GM18951 (cell line): Measurements from ENCODE around the gene SCP2D1.

Experiments used
- POLR2A ChIP-seq: IDR thresholded peaks from 4 replicates; pipeline ENCODE4 v1.6.1; 2011; ENCODE audit warnings: mild to moderate bottlenecking; ENCODE audit not compliant: insufficient read length, insufficient read depth; ENCODE audit errors: extremely low read depth
- in situ Hi-C: fragments of 300-500 bp; cut with MboI; formaldehyde crosslinking; loops from one replicate; pipeline ENCODE4 v1.12.0; 2022; ENCODE audit warnings: low sequenced_read_pairs, mixed read lengths, inconsistent platforms; ENCODE audit not compliant: unreplicated experiment

The SCP2D1 gene

GRCh38 chr20:18796282-18796833 lies 17.2 kb upstream of the SCP2D1 start:
- in situ Hi-C loops = no loop called here

DNA sequence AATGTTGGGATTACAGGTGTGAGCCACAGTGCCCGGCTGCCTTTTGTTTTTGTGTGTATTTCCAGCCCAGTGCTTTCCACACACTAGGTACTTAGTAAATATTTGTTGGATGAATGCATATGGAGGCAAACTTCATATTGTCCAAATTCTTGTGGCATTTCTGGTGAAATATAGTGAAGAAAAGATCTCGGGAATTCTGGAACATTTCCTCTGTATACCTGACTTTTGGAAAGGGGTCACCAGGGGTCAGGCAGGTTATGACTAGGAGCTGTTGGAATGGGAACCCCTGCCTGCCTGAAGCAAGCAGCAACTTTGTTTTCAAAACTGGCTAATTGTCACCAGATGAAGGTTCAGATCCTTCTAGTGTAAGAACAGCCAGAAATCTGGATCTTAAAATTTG lies 12.1 kb upstream of the SCP2D1 start:
- TF ChIP-seq POLR2A = no peak
- in situ Hi-C loops = no loop called here

More at GRCh38 chr20:18796282-18796833, 17.2 kb upstream of the SCP2D1 start:
- no peak for TF ChIP-seq POLR2A

DNA sequence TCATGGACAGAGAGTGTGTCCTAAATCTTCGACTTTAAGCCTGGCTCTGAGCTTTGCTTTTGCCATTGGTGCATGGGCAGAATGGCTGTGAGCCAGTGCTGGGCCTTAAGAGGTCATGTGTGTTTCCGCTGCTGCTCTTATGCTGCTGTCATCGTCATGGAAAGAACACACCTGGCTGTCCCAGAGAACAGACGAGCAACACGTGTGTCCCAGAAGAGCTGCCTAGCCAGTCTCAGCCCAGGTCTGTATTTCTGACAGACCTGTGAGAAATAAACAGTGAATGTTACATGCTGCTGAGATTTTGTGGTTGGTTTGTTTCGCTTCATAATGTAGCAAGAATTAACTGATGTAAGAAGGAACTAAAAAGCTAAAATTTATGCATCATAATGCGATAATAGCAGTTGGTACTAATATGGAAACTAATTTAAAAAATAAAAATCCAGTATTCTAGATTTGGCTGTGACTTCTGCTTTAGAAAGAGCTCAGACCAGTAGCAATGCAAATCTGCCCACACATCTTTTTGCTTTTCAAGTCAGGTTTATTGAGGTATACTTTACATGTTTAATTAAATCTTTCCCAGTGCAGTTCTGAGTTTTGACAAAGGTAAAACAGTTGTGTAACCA lies 11.5 kb upstream of the SCP2D1 start:
- in situ Hi-C loops = no loop called here
- TF ChIP-seq POLR2A = no peak

- TF ChIP-seq POLR2A = no peak
- in situ Hi-C loops = no loop called here
These were observed 7.7 kb upstream of the SCP2D1 start for GRCh38 chr20:18805881-18806280.

DNA sequence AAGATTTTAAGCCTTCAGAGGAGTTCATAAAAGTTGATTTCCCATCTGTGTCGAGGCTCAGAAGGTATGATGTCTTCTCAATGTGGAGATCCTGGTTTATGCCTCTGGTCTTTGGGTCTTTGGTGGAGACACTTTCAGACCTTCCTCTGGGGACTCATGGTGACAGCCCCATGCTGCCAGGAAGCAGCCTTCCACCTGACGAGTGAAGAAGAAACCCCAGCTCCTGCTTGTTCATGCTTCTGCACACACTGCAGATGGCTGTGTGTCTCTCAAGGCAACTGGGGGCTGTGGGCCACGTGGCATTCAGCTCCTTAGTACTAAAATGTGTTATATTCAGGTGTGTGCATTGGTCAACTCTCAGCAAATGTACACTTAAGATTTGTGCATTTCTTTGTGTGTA lies 4.9 kb upstream of the SCP2D1 start:
- in situ Hi-C loops = no loop called here
- TF ChIP-seq POLR2A = no peak

GRCh38 chr20:18811186-18811585 lies 2.4 kb upstream of the SCP2D1 start:
- TF ChIP-seq POLR2A = no peak
- in situ Hi-C loops = no loop called here

DNA sequence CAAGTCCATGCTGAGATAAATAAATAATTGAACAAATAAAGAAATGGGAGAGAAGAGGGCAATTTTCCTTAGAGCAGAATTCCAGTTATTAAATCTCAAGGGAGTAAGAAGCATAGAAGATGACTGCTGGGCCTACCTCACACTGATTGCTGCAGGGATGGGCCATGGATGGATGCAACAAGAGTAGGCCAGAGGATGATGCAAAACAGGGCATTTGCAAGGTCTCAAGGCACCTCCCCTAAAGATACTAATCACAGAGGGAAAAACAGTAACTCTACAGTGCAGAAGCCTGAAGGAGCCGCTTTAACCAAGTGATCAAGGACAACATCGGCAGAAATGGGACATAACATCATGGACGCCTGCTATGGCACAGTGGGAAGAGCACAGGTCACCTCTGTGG lies 1.7 kb upstream of the SCP2D1 start:
- in situ Hi-C loops = no loop called here
- no peak for TF ChIP-seq POLR2A

DNA sequence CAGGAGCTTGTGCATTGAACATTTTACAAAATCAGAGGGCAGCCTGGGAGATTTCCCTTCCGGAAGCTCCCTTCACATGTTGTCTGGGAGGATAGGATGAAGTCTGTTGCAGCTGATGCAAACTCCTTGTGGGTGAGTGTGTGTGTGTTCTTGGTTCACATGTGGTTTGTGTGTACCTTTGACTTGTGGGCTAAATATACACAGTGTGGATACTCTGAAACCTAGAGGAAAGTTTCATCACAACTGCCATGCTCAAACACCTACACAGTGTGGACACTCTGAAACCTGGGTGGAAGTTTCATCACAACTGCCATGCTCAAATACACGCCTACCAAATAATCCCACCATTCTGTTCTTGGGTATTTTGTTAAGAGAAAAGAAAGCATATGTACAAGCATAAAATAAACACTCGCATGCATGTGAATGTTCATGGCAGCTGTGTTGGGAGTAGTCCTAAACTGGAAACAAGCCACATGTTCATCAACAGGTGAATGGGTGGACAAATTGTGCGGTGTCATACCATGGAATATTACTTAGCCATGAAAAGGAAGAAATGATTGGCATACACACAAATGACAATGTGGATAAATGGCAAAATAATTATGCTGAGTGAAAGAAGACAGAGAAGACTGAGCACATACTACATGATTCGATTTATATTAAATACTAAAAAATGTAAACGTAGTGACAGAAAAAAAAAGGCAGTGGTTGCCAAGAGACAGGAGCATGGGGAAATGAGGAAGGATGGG lies 1.8 kb downstream of the SCP2D1 start:
- in situ Hi-C loops = no loop called here
- TF ChIP-seq POLR2A = no peak

DNA sequence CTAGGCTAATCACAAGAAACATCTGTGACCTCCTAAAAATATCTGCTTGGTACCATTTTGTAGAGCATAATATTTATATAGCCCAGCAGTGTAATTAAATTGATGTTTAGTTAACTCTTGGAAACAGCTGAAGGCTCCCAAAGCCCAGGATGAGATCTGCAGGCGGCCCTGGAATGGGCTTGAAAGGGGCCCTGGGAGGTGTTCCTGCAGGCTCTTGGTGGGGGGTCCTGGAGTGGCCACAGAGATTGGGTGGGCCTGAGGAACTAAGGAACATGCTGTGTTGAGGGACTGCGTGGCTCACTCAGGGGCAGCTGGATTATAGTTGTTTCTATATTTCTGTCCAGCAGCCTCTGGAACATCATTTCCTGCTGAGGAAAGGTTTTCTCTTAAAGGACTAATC lies 9.2 kb downstream of the SCP2D1 start:
- no peak for TF ChIP-seq POLR2A
- in situ Hi-C loops = no loop called here

GRCh38 chr20:18831830-18832499 lies 18.4 kb downstream of the SCP2D1 start:
- in situ Hi-C loops = no loop called here
- TF ChIP-seq POLR2A = no peak

DNA sequence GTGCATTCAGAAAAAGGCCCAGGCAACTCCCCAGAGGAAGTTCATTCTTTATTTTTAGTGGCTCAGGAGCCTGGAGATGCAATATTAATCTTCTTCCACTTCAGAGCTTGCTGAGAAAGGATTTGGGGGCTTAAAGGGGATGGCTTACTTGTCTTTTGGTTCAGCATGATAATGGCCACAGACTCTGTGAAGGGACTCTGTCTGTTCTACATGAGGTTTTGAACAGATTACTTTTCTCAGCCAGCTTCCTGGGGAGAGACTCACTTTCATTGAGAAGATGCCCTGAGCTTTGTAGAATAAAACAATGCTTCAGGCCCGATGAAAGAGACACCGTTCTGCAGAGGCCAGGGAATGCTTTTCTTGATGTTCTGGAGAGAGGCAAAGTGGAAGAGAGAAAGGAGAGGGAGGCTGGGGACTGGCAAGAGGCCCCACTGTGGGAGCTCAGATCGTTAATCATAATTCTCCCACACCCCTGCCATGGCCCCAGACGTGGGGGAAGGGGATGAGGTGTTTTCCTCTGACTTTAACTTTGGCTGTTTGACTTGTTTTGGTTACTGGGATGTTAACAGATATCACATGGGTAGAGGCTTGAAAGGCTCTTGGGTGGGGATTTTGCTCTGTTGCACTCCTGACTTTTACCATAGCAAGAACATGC lies 19.1 kb downstream of the SCP2D1 start:
- no peak for TF ChIP-seq POLR2A
- in situ Hi-C loops = no loop called here

GRCh38 chr20:18835466-18836256 lies 22.1 kb downstream of the SCP2D1 start:
- no peak for TF ChIP-seq POLR2A
- in situ Hi-C loops = no loop called here

DNA sequence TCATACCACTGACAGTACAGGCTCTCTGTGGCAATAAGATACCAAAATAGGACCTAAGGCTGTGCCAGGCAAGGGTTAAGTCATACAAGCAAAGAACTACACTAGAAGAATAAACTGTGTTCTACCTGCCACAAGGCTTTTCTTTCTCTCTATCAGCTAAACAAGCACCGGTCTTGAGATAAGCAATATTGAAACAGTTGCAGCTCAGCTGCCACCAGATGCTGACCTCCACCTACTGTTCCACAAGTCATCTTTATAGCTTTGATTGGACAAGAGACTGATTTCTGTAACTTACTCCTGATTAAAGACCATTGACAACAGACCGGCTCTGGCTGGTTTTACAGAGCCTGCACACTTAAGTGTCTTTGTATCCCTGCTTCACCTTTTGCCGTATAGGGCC lies 24.1 kb downstream of the SCP2D1 start:
- no peak for TF ChIP-seq POLR2A
- in situ Hi-C loops = no loop called here
